Prostate gland (tissue), 2 donors: ENCODE results near the gene COL15A1. TPM values are rescaled to one million over a fixed set of nuclear protein-coding genes. Genes with fewer than 3 reads are reported as not detected.
A peak's percentile ranks its signal among the peaks of the same experiment; 100 is the strongest.

ENCODE experiments used
- DNase-seq: peaks from one replicate; pipeline ENCODE4 v3.0.0-alpha.2; 2019; ENCODE audit warnings: low spot score
- H3K27ac ChIP-seq, 2 donors: fragments of 200-600 bp; sonication (generic); 2 replicates each; pipeline ENCODE4 v1.5.1; 2017 to 2019
- H3K27me3 ChIP-seq: fragments of 200-600 bp; sonication (generic); replicated peaks from 2 replicates; pipeline ENCODE4 v1.5.1; 2019; ENCODE audit not compliant: insufficient read depth
- H3K36me3 ChIP-seq, 2 donors: fragments of 200-600 bp; sonication (generic); 1 replicate in 1 of 2; 2 replicates in 1 of 2; pipeline versions ENCODE4 v1.5.1 to v1.8.1; 2017 to 2019
- H3K4me1 ChIP-seq: fragments of 200-600 bp; sonication (generic); replicated peaks from 2 replicates; pipeline ENCODE4 v1.5.1; 2019
- H3K4me3 ChIP-seq, 2 donors: fragments of 200-600 bp; sonication (generic); 2 replicates each; pipeline ENCODE4 v1.5.1; 2017 to 2019
- H3K9me3 ChIP-seq: fragments of 200-600 bp; sonication (generic); 2 replicates; pipeline ENCODE4 v1.5.1; 2017
- CTCF ChIP-seq, 4 experiments: fragments of 200-600 bp in 2 of 4; fragments of 450-650 bp in 2 of 4; sonication (generic) in 2 of 4; IDR thresholded peaks; 1 replicate in 3 of 4; 2 replicates in 1 of 4; pipeline ENCODE4 v1.5.1; 2016 to 2019; ENCODE audit warnings: antibody characterized with exemption in 4 of 4, mild to moderate bottlenecking in 2 of 4, moderate library complexity in 2 of 4
- POLR2A ChIP-seq: fragments of 450-650 bp; IDR thresholded peaks from one replicate; pipeline ENCODE4 v1.6.1; 2016; ENCODE audit warnings: antibody characterized with exemption, mild to moderate bottlenecking
- POLR2AphosphoS5 ChIP-seq: sonication (generic); formaldehyde crosslinking; IDR thresholded peaks from one replicate; pipeline ENCODE4 v1.6.1; 2017; ENCODE audit warnings: antibody characterized with exemption
- WGBS: methylation state at CpG from one replicate; pipeline ENCODE4 v1.1.5; 2018; 5-methylcytosine and 5-hydroxymethylcytosine counted together
- intact Hi-C: fragments of 100-400 bp; cut with DNase I; formaldehyde crosslinking; loops from one replicate; pipeline ENCODE4 v1.14.2; 2022
- total RNA-seq, 2 donors: library from RNA; depleted of rRNA; stranded (reverse); fragments of >200 nt; gene quantifications; one replicate each; pipeline ENCODE4 v1.1.0, GENCODE V29; 2016

Gene COL15A1
- total RNA-seq, 2 donors from 2014 or later: 10.3 to 79.9 TPM

- Histone ChIP-seq H3K4me3 (no peak overlapping the region), H3K4me1 (no peaks in the 10 kb centered on the region), H3K36me3 (no peaks in the 10 kb centered on the region), H3K27ac (peak overlapping the region in 1 of 2 donors; percentile 13), H3K9me3 (no peaks in the 10 kb centered on the region), H3K27me3 (no peaks in the 10 kb centered on the region)
- no peak for DNase-seq
- 73% methylated on average over 13 of the region's 13 CpGs for WGBS
- intact Hi-C loops: no loop called here
- TF ChIP-seq CTCF (IDR thresholded peaks at IDR 0.05): no peak
- TF ChIP-seq POLR2AphosphoS5: peak; percentile 28
These were observed 45.6 kb downstream of the COL15A1 start for GRCh38 chr9:98989036-98990000.

DNA sequence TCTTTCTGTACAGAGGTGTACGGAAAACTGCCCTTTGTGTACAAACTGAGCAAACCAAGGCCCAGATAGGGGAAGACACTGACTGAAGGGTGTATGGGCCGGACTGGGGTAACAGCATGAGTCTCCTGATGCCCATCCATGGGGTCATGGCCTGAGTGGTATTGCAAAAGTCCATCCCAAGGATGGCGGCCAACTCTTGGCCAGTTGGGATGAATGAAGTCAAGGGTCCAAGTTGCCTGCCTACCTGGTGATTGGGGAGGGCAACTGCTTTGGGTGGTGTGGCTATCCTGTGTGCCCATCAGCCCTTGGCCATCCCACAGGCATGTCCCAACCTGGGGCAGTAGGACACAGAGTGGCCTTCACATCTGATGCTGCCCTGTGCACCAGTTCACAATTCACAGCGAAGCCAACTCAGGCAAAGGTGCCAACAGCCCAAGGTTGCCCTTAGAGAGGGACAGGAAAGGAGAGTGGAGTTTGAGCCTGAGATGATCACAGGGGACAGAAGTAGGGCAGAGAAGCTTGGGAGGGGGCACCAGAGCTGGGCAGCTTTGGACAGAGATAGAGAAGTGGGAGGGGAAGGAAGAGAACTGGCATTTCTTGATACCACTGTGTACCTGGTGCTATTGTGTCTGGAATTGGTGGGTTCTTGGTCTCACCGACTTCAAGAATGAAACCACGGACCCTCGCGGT, 46.6 kb downstream of the COL15A1 start:
- intact Hi-C loops: no loop called here
- Histone ChIP-seq H3K27ac (no peak overlapping the region), H3K36me3 (no peaks in the 10 kb centered on the region), H3K9me3 (no peaks in the 10 kb centered on the region), H3K4me1 (no peaks in the 10 kb centered on the region), H3K27me3 (no peaks in the 10 kb centered on the region), H3K4me3 (no peak overlapping the region)
- TF ChIP-seq POLR2A (no peak), CTCF (IDR thresholded peaks at IDR 0.05) (no peak), POLR2AphosphoS5 (no peak)
- 90% methylated on average over 8 of the region's 8 CpGs for WGBS
- DNase-seq: no peak

DNA sequence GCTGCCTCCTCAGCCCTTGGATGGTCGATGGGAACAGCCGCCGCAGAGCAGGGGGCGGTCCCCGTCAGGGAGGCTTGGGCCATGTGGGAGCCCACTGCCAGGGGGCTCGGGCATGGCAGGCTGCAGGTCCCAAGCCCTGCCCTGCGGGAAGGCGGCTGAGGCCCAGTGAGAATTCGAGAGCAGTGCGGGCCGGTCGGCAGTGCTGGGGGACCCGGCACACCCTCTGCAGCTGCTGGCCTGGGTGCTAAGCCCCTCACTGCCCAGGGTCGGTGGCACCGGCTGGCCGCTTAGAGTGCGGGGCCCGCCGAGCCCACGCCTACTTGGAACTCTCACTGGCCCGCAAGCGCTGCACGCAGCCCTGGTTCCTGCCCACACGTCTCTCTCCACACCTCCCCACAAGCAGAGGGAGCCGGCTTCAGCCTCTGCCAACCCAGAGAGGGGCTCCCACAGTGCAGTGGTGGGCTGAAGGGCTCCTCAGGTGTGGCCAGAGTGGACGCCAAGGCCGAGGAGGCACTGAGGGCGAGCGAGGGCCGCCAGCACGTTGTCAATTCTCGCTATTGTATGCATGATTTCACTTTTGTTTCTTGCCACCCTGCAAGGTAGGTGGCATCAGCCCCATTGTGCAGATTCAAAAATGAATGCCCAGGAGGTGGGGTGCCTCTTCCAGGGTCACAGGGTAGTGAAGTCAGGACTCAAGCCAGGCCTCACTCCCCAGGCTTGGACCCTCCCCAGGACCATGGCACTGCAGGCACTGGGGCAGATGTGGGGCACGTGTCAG, 48.6 kb downstream of the COL15A1 start:
- no peaks in the 10 kb centered on the region for H3K9me3 ChIP-seq
- no peak overlapping the region for H3K4me3 ChIP-seq
- no peak overlapping the region for H3K27ac ChIP-seq
- no peaks in the 10 kb centered on the region for H3K36me3 ChIP-seq
- TF ChIP-seq POLR2A (no peak), POLR2AphosphoS5 (no peak)
- intact Hi-C loops: no loop called here
- no peak for DNase-seq
- H3K27me3 ChIP-seq: no peaks in the 10 kb centered on the region
- 94% methylated on average over 33 of the region's 33 CpGs for WGBS
- H3K4me1 ChIP-seq: no peaks in the 10 kb centered on the region

DNA sequence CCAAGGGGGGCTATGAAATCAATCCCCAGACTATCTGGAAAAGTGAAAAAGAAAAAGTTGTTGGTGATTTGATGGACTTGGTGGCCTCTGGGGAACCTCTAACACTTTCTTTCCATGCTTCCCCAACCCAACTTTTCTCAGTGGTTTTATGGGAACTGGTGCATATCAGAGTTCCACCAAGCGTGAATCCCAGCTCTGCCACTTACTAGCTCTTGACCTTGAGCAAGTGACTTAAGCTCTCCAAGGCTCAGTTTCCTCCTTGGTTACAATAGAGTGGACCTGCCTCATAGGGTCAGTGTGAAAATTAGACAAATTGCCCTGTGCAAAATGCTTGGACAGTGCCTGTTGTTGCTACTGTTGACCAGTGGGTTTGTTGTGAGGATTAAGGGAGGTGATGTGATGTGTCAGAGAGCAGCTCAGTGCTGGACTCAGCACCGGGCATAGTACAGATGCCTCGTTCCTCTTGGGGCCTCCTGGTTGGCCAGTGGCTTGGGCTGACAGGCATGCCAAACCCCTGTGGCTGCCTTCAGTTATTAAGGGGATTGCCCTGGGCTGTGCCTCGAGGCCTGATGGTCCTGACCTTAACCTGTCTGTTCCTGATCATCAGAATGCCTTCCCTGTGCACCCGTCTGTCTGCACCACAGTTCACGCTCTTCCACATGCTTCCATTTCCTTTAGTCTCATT, 49.3 kb downstream of the COL15A1 start:
- 91% methylated on average over 6 of the region's 6 CpGs for WGBS
- Histone ChIP-seq H3K4me1 (no peaks in the 10 kb centered on the region), H3K27me3 (no peaks in the 10 kb centered on the region), H3K9me3 (no peaks in the 10 kb centered on the region), H3K27ac (no peak overlapping the region), H3K36me3 (no peaks in the 10 kb centered on the region), H3K4me3 (no peak overlapping the region)
- TF ChIP-seq CTCF (IDR thresholded peaks at IDR 0.05) (no peak), POLR2AphosphoS5 (no peak), POLR2A (no peak)
- intact Hi-C loops: no loop called here
- DNase-seq: no peak

- no peaks in the 10 kb centered on the region for H3K27me3 ChIP-seq
- intact Hi-C loops: no loop called here
- no peaks in the 10 kb centered on the region for H3K9me3 ChIP-seq
- DNase-seq: no peak
- H3K36me3 ChIP-seq: no peaks in the 10 kb centered on the region
- no peak overlapping the region for H3K27ac ChIP-seq
- no peak for TF ChIP-seq POLR2AphosphoS5
- TF ChIP-seq POLR2A: no peak
- TF ChIP-seq CTCF (IDR thresholded peaks at IDR 0.05): no peak
- H3K4me1 ChIP-seq: no peaks in the 10 kb centered on the region
- H3K4me3 ChIP-seq: no peak overlapping the region
- WGBS: 46% methylated on average over 6 of the region's 6 CpGs
These were observed 49.9 kb downstream of the COL15A1 start for GRCh38 chr9:98993570-98993945.
